ENCODE data around the gene EPHA1.

The EPHA1 gene

GRCh38 chr7:143408686-143409561, at the start of gene EPHA1:
EPHA1 (minus strand) TSS chr7:143408856; CDS start chr7:143408805, 51 bp downstream.
- DNase-seq (ENCODE audit: low read depth in 2 of 3, low spot score in 2 of 3), result no peak

- no peak for DNase-seq (ENCODE audit: low read depth in 2 of 3, low spot score in 2 of 3)
These were observed 49.6 kb upstream of the EPHA1 start for GRCh38 chr7:143458263-143458662.

GRCh38 chr7:143456992-143457793, 48.5 kb upstream of the EPHA1 start:
- DNase-seq (ENCODE audit: low read depth in 2 of 3, low spot score in 2 of 3), result no peak

- DNase-seq (ENCODE audit: low read depth in 2 of 3, low spot score in 2 of 3), result no peak
These were observed 47.3 kb upstream of the EPHA1 start for GRCh38 chr7:143455942-143456341.

- no peak for DNase-seq (ENCODE audit: low read depth in 2 of 3, low spot score in 2 of 3)
These were observed 46.8 kb upstream of the EPHA1 start for GRCh38 chr7:143455491-143455890.

GRCh38 chr7:143454091-143454680, 45.5 kb upstream of the EPHA1 start:
- DNase-seq (ENCODE audit: low read depth in 2 of 3, low spot score in 2 of 3), result no peak

GRCh38 chr7:143452495-143452894, 43.8 kb upstream of the EPHA1 start:
- no peak for DNase-seq (ENCODE audit: low read depth in 2 of 3, low spot score in 2 of 3)

- DNase-seq (ENCODE audit: low read depth in 2 of 3, low spot score in 2 of 3), result no peak
These were observed 43.1 kb upstream of the EPHA1 start for GRCh38 chr7:143451746-143452145.

- no peak for DNase-seq (ENCODE audit: low read depth in 2 of 3, low spot score in 2 of 3)
These were observed 42.5 kb upstream of the EPHA1 start for GRCh38 chr7:143451122-143451521.

- no peak for DNase-seq (ENCODE audit: low read depth in 2 of 3, low spot score in 2 of 3)
These were observed 41.1 kb upstream of the EPHA1 start for GRCh38 chr7:143449793-143450192.

- no peak for DNase-seq (ENCODE audit: low read depth in 2 of 3, low spot score in 2 of 3)
These were observed 39.8 kb upstream of the EPHA1 start for GRCh38 chr7:143448429-143448828.

GRCh38 chr7:143447466-143447865, 38.8 kb upstream of the EPHA1 start:
- DNase-seq (ENCODE audit: low read depth in 2 of 3, low spot score in 2 of 3), result no peak

GRCh38 chr7:143444785-143445184, 36.1 kb upstream of the EPHA1 start:
- no peak for DNase-seq (ENCODE audit: low read depth in 2 of 3, low spot score in 2 of 3)

GRCh38 chr7:143444063-143444782, 35.6 kb upstream of the EPHA1 start:
- no peak for DNase-seq (ENCODE audit: low read depth in 2 of 3, low spot score in 2 of 3)

GRCh38 chr7:143443153-143443552, 34.5 kb upstream of the EPHA1 start, which contains the start of gene TAS2R60:
TAS2R60 (plus strand) TSS chr7:143443453; CDS start chr7:143443453, 0 bp downstream.
- DNase-seq (ENCODE audit: low read depth in 2 of 3, low spot score in 2 of 3), result no peak

- no peak for DNase-seq (ENCODE audit: low read depth in 2 of 3, low spot score in 2 of 3)
These were observed 31.2 kb upstream of the EPHA1 start for GRCh38 chr7:143439866-143440265.

GRCh38 chr7:143437578-143437977, 28.9 kb upstream of the EPHA1 start:
- DNase-seq (ENCODE audit: low read depth in 2 of 3, low spot score in 2 of 3), result no peak

GRCh38 chr7:143436325-143436946, 27.8 kb upstream of the EPHA1 start:
- DNase-seq (ENCODE audit: low read depth in 2 of 3, low spot score in 2 of 3), result no peak

- DNase-seq (ENCODE audit: low read depth in 2 of 3, low spot score in 2 of 3), result no peak
These were observed 26.6 kb upstream of the EPHA1 start for GRCh38 chr7:143435266-143435665.

GRCh38 chr7:143434660-143435059, 26.0 kb upstream of the EPHA1 start:
- no peak for DNase-seq (ENCODE audit: low read depth in 2 of 3, low spot score in 2 of 3)

GRCh38 chr7:143433759-143434158, 25.1 kb upstream of the EPHA1 start:
- no peak for DNase-seq (ENCODE audit: low read depth in 2 of 3, low spot score in 2 of 3)
